ENCODE results near the gene TRAF1. TPM values are rescaled to one million over a fixed set of nuclear protein-coding genes. Genes with fewer than 3 reads are reported as not detected.

The TRAF1 gene
- total RNA-seq, 2 experiments from 2014 or later: 51.6 to 52.9 TPM

GRCh38 chr9:120915854-120916470 is 10.6 kb downstream of the TRAF1 start:
- DNase-seq (peak; percentile 73), ATAC-seq (peak; percentile 81)

GRCh38 chr9:120914953-120915352 is 11.6 kb downstream of the TRAF1 start:
- CTCF ChIA-PET: interaction anchor here (3.0 to 3.6 kb wide), 2 partner anchors 11 to 21 kb away, joined by 20 to 26 read pairs; partner anchors contain the start of gene TRAF1
- ATAC-seq (no peak), DNase-seq (no peak)
- peaks cover 86% of the 10 kb centered on the region for H3K4me1 Mint-ChIP-seq (ENCODE audit: low read depth)
- H3K36me3 Mint-ChIP-seq (ENCODE audit: low read depth): peaks cover 92% of the 10 kb centered on the region
- peaks cover 5% of the 10 kb centered on the region for H3K9me3 Mint-ChIP-seq (ENCODE audit: insufficient read depth)
- H3K27ac Mint-ChIP-seq: peak overlapping the region; percentile 63
- no peaks in the 10 kb centered on the region for H3K27me3 Mint-ChIP-seq (ENCODE audit: low read depth)
- POLR2A ChIA-PET: interaction anchor here (0.9 to 12.2 kb wide), 7 partner anchors 8 to 38 kb away, joined by 3 to 119 read pairs (median 13); partner anchors contain the start of genes PHF19 and TRAF1
- H3K4me3 Mint-ChIP-seq: no peak overlapping the region

More at GRCh38 chr9:120915854-120916470, 10.6 kb downstream of the TRAF1 start:
- Mint-ChIP-seq H3K27ac (peak overlapping the region; percentile 83), H3K4me3 (peak overlapping the region; percentile 51), H3K4me1 (ENCODE audit: low read depth) (peaks cover 86% of the 10 kb centered on the region), H3K9me3 (ENCODE audit: insufficient read depth) (peaks cover 5% of the 10 kb centered on the region), H3K36me3 (ENCODE audit: low read depth) (peaks cover 92% of the 10 kb centered on the region), H3K27me3 (ENCODE audit: low read depth) (no peaks in the 10 kb centered on the region)
- ChIA-PET POLR2A (interaction anchor here (1.0 to 12.2 kb wide), 12 partner anchors 11 to 48 kb away, joined by 3 to 119 read pairs (median 7); partner anchors contain the start of genes PHF19 and TRAF1), CTCF (interaction anchor here (0.7 to 3.6 kb wide), 13 partner anchors 10 to 160 kb away, joined by 3 to 26 read pairs (median 5); partner anchors contain the start of gene TRAF1)

- H3K9me3 Mint-ChIP-seq (ENCODE audit: insufficient read depth): peaks cover 5% of the 10 kb centered on the region
- peaks cover 86% of the 10 kb centered on the region for H3K4me1 Mint-ChIP-seq (ENCODE audit: low read depth)
- H3K27me3 Mint-ChIP-seq (ENCODE audit: low read depth): no peaks in the 10 kb centered on the region
- ATAC-seq: no peak
- CTCF ChIA-PET: interaction anchor here (3.6 kb wide), 1 partner anchor 12 kb away, joined by 26 read pairs; the partner anchor contains the start of gene TRAF1
- POLR2A ChIA-PET: interaction anchor here (0.9 to 12.2 kb wide), 4 partner anchors 9 to 23 kb away, joined by 3 to 119 read pairs (median 4); partner anchors contain the start of gene TRAF1
- peaks cover 92% of the 10 kb centered on the region for H3K36me3 Mint-ChIP-seq (ENCODE audit: low read depth)
- H3K4me3 Mint-ChIP-seq: no peak overlapping the region
- peak overlapping the region; percentile 63 for H3K27ac Mint-ChIP-seq
- no peak for DNase-seq
Measured at GRCh38 chr9:120914396-120914795, 12.2 kb downstream of the TRAF1 start.

GRCh38 chr9:120913647-120914264 is 12.8 kb downstream of the TRAF1 start:
- Mint-ChIP-seq H3K27me3 (ENCODE audit: low read depth) (no peaks in the 10 kb centered on the region), H3K4me3 (no peak overlapping the region), H3K27ac (peak overlapping the region; percentile 27), H3K4me1 (ENCODE audit: low read depth) (peaks cover 86% of the 10 kb centered on the region), H3K36me3 (ENCODE audit: low read depth) (peaks cover 92% of the 10 kb centered on the region), H3K9me3 (ENCODE audit: insufficient read depth) (peaks cover 5% of the 10 kb centered on the region)
- ATAC-seq: no peak
- ChIA-PET POLR2A (interaction anchor here (0.6 to 12.2 kb wide), 6 partner anchors 10 to 28 kb away, joined by 3 to 119 read pairs (median 4); partner anchors contain the start of gene TRAF1), CTCF (interaction anchor here (3.6 kb wide), 1 partner anchor 13 kb away, joined by 26 read pairs; the partner anchor contains the start of gene TRAF1)
- DNase-seq: peak; percentile 59

GRCh38 chr9:120912958-120913646 is 13.5 kb downstream of the TRAF1 start:
- H3K27me3 Mint-ChIP-seq (ENCODE audit: low read depth): no peaks in the 10 kb centered on the region
- ATAC-seq (no peak), DNase-seq (no peak)
- no peak overlapping the region for H3K4me3 Mint-ChIP-seq
- ChIA-PET POLR2A (interaction anchor here (0.6 to 12.2 kb wide), 7 partner anchors 8 to 39 kb away, joined by 3 to 119 read pairs (median 5); partner anchors contain the start of gene TRAF1), CTCF (no interaction called here)
- H3K4me1 Mint-ChIP-seq (ENCODE audit: low read depth): peaks cover 82% of the 10 kb centered on the region
- H3K9me3 Mint-ChIP-seq (ENCODE audit: insufficient read depth): peaks cover 5% of the 10 kb centered on the region
- peaks cover 90% of the 10 kb centered on the region for H3K36me3 Mint-ChIP-seq (ENCODE audit: low read depth)
- peak overlapping the region; percentile 30 for H3K27ac Mint-ChIP-seq

- H3K9me3 Mint-ChIP-seq (ENCODE audit: insufficient read depth): no peaks in the 10 kb centered on the region
- POLR2A ChIA-PET: interaction anchor here (1.0 to 12.2 kb wide), 6 partner anchors 8 to 36 kb away, joined by 3 to 119 read pairs (median 8); partner anchors contain the start of gene TRAF1
- no peaks in the 10 kb centered on the region for H3K27me3 Mint-ChIP-seq (ENCODE audit: low read depth)
- peaks cover 81% of the 10 kb centered on the region for H3K4me1 Mint-ChIP-seq (ENCODE audit: low read depth)
- CTCF ChIA-PET: interaction anchor here (0.8 to 3.5 kb wide), 3 partner anchors 13 to 24 kb away, joined by 3 to 20 read pairs (median 4); partner anchors contain the start of gene TRAF1
- no peak overlapping the region for H3K4me3 Mint-ChIP-seq
- H3K27ac Mint-ChIP-seq: peak overlapping the region; percentile 89
- DNase-seq (no peak), ATAC-seq (no peak)
- H3K36me3 Mint-ChIP-seq (ENCODE audit: low read depth): peaks cover 89% of the 10 kb centered on the region
Measured at GRCh38 chr9:120911295-120911837, 15.2 kb downstream of the TRAF1 start.

GRCh38 chr9:120910643-120911042 is 16.0 kb downstream of the TRAF1 start:
- POLR2A ChIA-PET: interaction anchor here (1.0 to 12.2 kb wide), 5 partner anchors 9 to 35 kb away, joined by 3 to 119 read pairs (median 7); partner anchors contain the start of gene TRAF1
- no peaks in the 10 kb centered on the region for H3K9me3 Mint-ChIP-seq (ENCODE audit: insufficient read depth)
- peaks cover 91% of the 10 kb centered on the region for H3K36me3 Mint-ChIP-seq (ENCODE audit: low read depth)
- CTCF ChIA-PET: interaction anchor here (1.1 to 3.5 kb wide), 2 partner anchors 14 to 25 kb away, joined by 3 to 20 read pairs; partner anchors contain the start of gene TRAF1
- ATAC-seq: no peak
- peaks cover 83% of the 10 kb centered on the region for H3K4me1 Mint-ChIP-seq (ENCODE audit: low read depth)
- DNase-seq: no peak
- no peak overlapping the region for H3K4me3 Mint-ChIP-seq
- no peaks in the 10 kb centered on the region for H3K27me3 Mint-ChIP-seq (ENCODE audit: low read depth)
- peak overlapping the region; percentile 89 for H3K27ac Mint-ChIP-seq

GRCh38 chr9:120909904-120910303 is 16.7 kb downstream of the TRAF1 start:
- no peak overlapping the region for H3K4me3 Mint-ChIP-seq
- ATAC-seq: peak; percentile 44
- peak; percentile 60 for DNase-seq
- H3K36me3 Mint-ChIP-seq (ENCODE audit: low read depth): peaks cover 94% of the 10 kb centered on the region
- POLR2A ChIA-PET: interaction anchor here (1.1 to 12.2 kb wide), 6 partner anchors 9 to 34 kb away, joined by 4 to 119 read pairs (median 6); partner anchors contain the start of gene TRAF1
- H3K27ac Mint-ChIP-seq: peak overlapping the region; percentile 89
- peaks cover 83% of the 10 kb centered on the region for H3K4me1 Mint-ChIP-seq (ENCODE audit: low read depth)
- H3K27me3 Mint-ChIP-seq (ENCODE audit: low read depth): no peaks in the 10 kb centered on the region
- H3K9me3 Mint-ChIP-seq (ENCODE audit: insufficient read depth): no peaks in the 10 kb centered on the region
- CTCF ChIA-PET: interaction anchor here (3.5 kb wide), 1 partner anchor 15 kb away, joined by 20 read pairs; the partner anchor contains the start of gene TRAF1

- no peaks in the 10 kb centered on the region for H3K27me3 Mint-ChIP-seq (ENCODE audit: low read depth)
- DNase-seq: peak; percentile 58
- ChIA-PET POLR2A (interaction anchor here (1.3 to 6.1 kb wide), 8 partner anchors 9 to 34 kb away, joined by 3 to 72 read pairs (median 20); partner anchors contain the start of genes PHF19 and TRAF1), CTCF (interaction anchor here (1.3 to 4.3 kb wide), 5 partner anchors 10 to 76 kb away, joined by 3 to 28 read pairs (median 5); no protein-coding TSS in a partner anchor)
- peaks cover 90% of the 10 kb centered on the region for H3K4me1 Mint-ChIP-seq (ENCODE audit: low read depth)
- ATAC-seq: peak; percentile 61
- H3K27ac Mint-ChIP-seq: peak overlapping the region; percentile 88
- H3K4me3 Mint-ChIP-seq: peak overlapping the region; percentile 20
- peaks cover 91% of the 10 kb centered on the region for H3K36me3 Mint-ChIP-seq (ENCODE audit: low read depth)
- no peaks in the 10 kb centered on the region for H3K9me3 Mint-ChIP-seq (ENCODE audit: insufficient read depth)
Measured at GRCh38 chr9:120905315-120906164, 21.1 kb downstream of the TRAF1 start.

GRCh38 chr9:120904978-120905301 is 21.7 kb downstream of the TRAF1 start:
- Mint-ChIP-seq H3K4me3 (no peak overlapping the region), H3K36me3 (ENCODE audit: low read depth) (peaks cover 90% of the 10 kb centered on the region), H3K9me3 (ENCODE audit: insufficient read depth) (no peaks in the 10 kb centered on the region), H3K27ac (peak overlapping the region; percentile 88), H3K27me3 (ENCODE audit: low read depth) (no peaks in the 10 kb centered on the region), H3K4me1 (ENCODE audit: low read depth) (peaks cover 90% of the 10 kb centered on the region)
- ATAC-seq (no peak), DNase-seq (no peak)
- POLR2A ChIA-PET: interaction anchor here (1.1 to 6.1 kb wide), 11 partner anchors 9 to 34 kb away, joined by 3 to 72 read pairs (median 9); partner anchors contain the start of genes PHF19 and TRAF1
- CTCF ChIA-PET: interaction anchor here (1.0 to 4.3 kb wide), 8 partner anchors 9 to 76 kb away, joined by 3 to 28 read pairs (median 5); no protein-coding TSS in a partner anchor

All from activated CD8-positive, alpha-beta T cell treated with anti-CD3 and anti-CD28 coated beads, Interleukin-2, amount 10 ng/mL, durations not matched to agents 7 days and 5 days (primary cell).